Neutrophil (primary cell): ENCODE data around the gene SPCS3.
"Not testable (repeated sequence)": the region's sequence is repeated elsewhere in the genome, so short reads cannot be mapped to it uniquely, and the experiment has no call there.

Experiments used
- H3K27ac ChIP-seq: fragments of 200-600 bp; sonication (generic); 2 replicates; pipeline ENCODE4 v1.5.1; 2016; ENCODE audit warnings: mild to moderate bottlenecking, moderate library complexity
- H3K27me3 ChIP-seq: fragments of 200-600 bp; sonication (generic); 2 replicates; pipeline ENCODE4 v1.6.0; 2016; ENCODE audit warnings: mild to moderate bottlenecking
- H3K36me3 ChIP-seq: fragments of 200-600 bp; sonication (generic); 2 replicates; pipeline ENCODE4 v1.5.1; 2017
- H3K4me1 ChIP-seq, 2 experiments: fragments of 200-600 bp in 1 of 2; sonication (generic) in 1 of 2; 1 replicate in 1 of 2; 2 replicates in 1 of 2; pipeline versions ENCODE4 v1.5.1 to v1.6.1; 2013 to 2016; ENCODE audit warnings: low read depth in 1 of 2, low read length in 1 of 2, mild to moderate bottlenecking in 1 of 2, moderate library complexity in 1 of 2; ENCODE audit not compliant: control insufficient read depth in 1 of 2, insufficient read depth in 1 of 2
- H3K4me3 ChIP-seq, 2 experiments: fragments of 200-600 bp in 1 of 2; sonication (generic) in 1 of 2; 1 replicate in 1 of 2; 2 replicates in 1 of 2; pipeline ENCODE4 v1.5.1; 2013 to 2016; ENCODE audit warnings: low read depth in 1 of 2, low read length in 1 of 2, mild to moderate bottlenecking in 1 of 2, moderate library complexity in 1 of 2
- H3K9me3 ChIP-seq: fragments of 200-600 bp; sonication (generic); 2 replicates; pipeline ENCODE4 v1.5.1; 2016
- TF ChIP-seq, protein P1 (sequence below): fragments of 200-600 bp; sonication (generic); IDR thresholded peaks from 2 replicates; pipeline ENCODE4 v1.5.1; 2016; ENCODE audit warnings: antibody characterized with exemption

Gene SPCS3

GRCh38 chr4:176288020-176288419, 31.7 kb upstream of the SPCS3 start:
- Histone ChIP-seq H3K9me3 (no peaks in the 10 kb centered on the region), H3K27ac (no peak overlapping the region), H3K4me1 (no peaks in the 10 kb centered on the region), H3K27me3 (no peaks in the 10 kb centered on the region), H3K4me3 (no peak overlapping the region), H3K36me3 (no peaks in the 10 kb centered on the region)
- TF ChIP-seq, protein P1, sequence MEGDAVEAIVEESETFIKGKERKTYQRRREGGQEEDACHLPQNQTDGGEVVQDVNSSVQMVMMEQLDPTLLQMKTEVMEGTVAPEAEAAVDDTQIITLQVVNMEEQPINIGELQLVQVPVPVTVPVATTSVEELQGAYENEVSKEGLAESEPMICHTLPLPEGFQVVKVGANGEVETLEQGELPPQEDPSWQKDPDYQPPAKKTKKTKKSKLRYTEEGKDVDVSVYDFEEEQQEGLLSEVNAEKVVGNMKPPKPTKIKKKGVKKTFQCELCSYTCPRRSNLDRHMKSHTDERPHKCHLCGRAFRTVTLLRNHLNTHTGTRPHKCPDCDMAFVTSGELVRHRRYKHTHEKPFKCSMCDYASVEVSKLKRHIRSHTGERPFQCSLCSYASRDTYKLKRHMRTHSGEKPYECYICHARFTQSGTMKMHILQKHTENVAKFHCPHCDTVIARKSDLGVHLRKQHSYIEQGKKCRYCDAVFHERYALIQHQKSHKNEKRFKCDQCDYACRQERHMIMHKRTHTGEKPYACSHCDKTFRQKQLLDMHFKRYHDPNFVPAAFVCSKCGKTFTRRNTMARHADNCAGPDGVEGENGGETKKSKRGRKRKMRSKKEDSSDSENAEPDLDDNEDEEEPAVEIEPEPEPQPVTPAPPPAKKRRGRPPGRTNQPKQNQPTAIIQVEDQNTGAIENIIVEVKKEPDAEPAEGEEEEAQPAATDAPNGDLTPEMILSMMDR: no peak

GRCh38 chr4:176289561-176289960, 30.2 kb upstream of the SPCS3 start:
- Histone ChIP-seq H3K36me3 (no peaks in the 10 kb centered on the region), H3K4me3 (no peak overlapping the region), H3K27ac (no peak overlapping the region), H3K9me3 (no peaks in the 10 kb centered on the region), H3K27me3 (no peaks in the 10 kb centered on the region), H3K4me1 (no peaks in the 10 kb centered on the region)
- TF ChIP-seq, protein P1: no peak

- Histone ChIP-seq H3K9me3 (no peaks in the 10 kb centered on the region), H3K4me1 (no peaks in the 10 kb centered on the region), H3K4me3 (no peak overlapping the region), H3K27me3 (no peaks in the 10 kb centered on the region), H3K36me3 (no peaks in the 10 kb centered on the region), H3K27ac (no peak overlapping the region)
- TF ChIP-seq, protein P1: no peak
Measured at GRCh38 chr4:176290520-176290919, 29.2 kb upstream of the SPCS3 start.

DNA sequence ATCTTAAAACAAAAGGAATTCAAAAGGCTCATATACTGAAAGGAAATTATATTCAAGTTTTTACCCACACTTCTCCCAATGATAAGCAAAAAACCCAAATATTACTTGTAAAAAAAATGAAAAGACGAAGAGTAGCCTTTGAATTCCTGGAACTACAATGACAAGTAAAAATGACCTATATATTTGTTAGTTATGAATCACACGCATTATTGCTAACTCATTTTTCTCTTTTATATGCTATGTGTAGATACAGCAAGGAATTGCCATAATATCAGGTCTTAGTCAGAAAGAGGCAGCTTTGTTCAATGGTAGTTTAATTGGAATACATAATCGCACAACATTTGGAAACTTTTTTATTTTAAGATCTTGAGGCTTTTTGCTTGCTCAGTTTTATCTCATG, 28.0 kb upstream of the SPCS3 start:
- Histone ChIP-seq H3K27ac (no peak overlapping the region), H3K27me3 (no peaks in the 10 kb centered on the region), H3K4me3 (no peak overlapping the region), H3K9me3 (no peaks in the 10 kb centered on the region), H3K36me3 (no peaks in the 10 kb centered on the region), H3K4me1 (no peaks in the 10 kb centered on the region)
- TF ChIP-seq, protein P1: no peak

DNA sequence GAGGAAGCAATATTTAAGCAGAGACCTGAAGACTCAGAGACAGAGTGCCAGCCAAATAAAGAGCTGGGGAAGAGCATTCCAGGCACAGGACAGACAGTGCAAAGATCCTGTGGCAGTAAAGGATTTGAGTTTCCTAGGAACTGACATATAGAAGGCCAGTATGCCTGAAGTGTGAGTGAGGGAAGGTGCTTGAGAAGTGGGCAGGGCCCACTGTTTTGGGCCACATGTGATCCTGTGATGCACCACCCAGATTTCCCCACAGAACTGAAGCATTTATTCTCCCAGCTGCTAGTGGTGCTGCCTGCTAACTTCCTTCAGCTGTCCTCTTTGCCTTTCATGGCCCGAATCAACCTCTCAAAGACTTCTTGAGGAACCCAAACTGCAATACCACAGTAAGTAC, 26.8 kb upstream of the SPCS3 start:
- H3K9me3 ChIP-seq: no peaks in the 10 kb centered on the region
- H3K27me3 ChIP-seq: no peaks in the 10 kb centered on the region
- H3K27ac ChIP-seq: no peak overlapping the region
- H3K4me1 ChIP-seq: no peaks in the 10 kb centered on the region
- H3K36me3 ChIP-seq: no peaks in the 10 kb centered on the region
- H3K4me3 ChIP-seq: no peak overlapping the region
- TF ChIP-seq, protein P1: no peak

DNA sequence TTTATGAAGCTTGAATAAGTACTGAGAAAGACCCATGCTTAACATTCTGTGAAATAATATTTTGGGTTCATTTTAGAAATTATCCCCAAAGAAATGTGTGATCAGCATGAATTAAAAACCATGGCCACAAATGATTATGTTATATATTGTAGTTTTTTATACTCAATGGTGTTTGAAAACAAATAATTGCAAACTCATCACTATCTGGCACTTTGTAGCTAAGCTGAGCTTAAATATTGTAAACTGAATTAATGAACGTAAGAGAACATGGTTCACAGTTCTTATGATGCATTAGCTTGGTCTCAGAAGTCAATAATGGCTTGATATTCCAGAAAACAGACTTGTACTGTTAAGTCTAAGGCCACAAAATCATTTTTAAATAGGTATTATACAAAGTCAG, 26.1 kb upstream of the SPCS3 start:
- Histone ChIP-seq H3K4me3 (no peak overlapping the region), H3K27me3 (no peaks in the 10 kb centered on the region), H3K27ac (no peak overlapping the region), H3K36me3 (no peaks in the 10 kb centered on the region), H3K9me3 (no peaks in the 10 kb centered on the region), H3K4me1 (no peaks in the 10 kb centered on the region)
- TF ChIP-seq, protein P1: no peak

DNA sequence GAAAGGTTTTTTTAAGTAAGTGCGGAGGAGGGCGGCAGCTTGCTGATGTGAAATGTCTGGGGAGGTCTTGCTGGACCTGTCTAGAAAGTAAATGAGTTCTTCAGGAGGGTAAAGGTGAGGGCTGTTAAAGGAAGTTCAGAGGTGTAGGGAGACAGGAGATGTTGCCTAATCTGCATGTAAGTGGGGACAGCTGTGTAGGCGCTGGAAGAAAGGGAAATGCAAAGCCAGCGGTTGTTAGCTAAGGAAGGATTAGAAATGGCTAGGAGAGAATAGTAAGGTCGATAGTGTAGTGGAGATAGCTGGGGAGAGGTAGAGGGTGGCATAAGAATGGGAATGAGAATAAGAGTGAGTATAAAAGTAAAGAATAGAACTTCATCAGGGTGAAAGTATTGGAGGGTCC, 23.9 kb upstream of the SPCS3 start:
- H3K4me1 ChIP-seq, H3K4me3 ChIP-seq, H3K27ac ChIP-seq, H3K9me3 ChIP-seq, H3K27me3 ChIP-seq, H3K36me3 ChIP-seq: not testable (repeated sequence)
